Measurements from ENCODE around the gene RERE. TPM values are rescaled to one million over a fixed set of nuclear protein-coding genes. Genes with fewer than 3 reads are reported as not detected.
A peak's percentile ranks its signal among the peaks of the same experiment; 100 is the strongest.

RERE gene
- total and polyA plus RNA-seq, 2 experiments from 2014 or later: 39.8 to 62.8 TPM

DNA sequence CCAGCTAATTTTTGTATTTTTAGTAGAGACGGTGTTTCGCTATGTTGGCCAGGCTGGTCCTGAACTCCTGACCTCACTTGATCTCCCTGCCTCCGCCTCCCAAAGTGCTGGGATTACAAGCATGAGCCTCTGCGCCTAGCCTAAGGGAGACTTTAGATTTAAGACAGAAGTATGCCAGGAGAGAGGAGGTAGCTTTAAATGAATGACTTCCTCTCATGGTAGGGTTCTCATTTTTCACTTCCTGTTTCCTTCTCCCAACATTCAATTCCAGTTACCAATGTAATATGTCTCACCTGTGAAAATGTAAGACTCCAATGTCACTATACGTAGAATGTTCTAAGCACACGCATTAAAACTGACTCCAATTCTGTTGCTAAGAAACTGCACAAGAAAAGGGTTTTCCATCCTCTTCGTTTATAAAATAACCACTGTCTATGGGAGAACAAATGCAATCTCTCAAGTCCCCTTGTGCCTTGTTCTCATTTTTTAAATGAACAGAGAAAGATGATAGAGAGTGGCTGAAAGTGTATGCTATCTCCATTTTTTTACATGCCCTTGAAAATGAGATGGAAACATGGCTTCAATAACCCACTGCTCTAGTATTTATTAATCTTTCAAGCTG, 359.6 kb downstream of the RERE start:
- peaks cover 74% of the 10 kb centered on the region for H3K79me2 ChIP-seq
- H3K4me1 ChIP-seq (ENCODE audit: insufficient read depth): peaks cover 24% of the 10 kb centered on the region
- H4K20me1 ChIP-seq (ENCODE audit: insufficient read depth, poor library complexity, severe bottlenecking): no peaks in the 10 kb centered on the region
- no peak overlapping the region for H2AFZ ChIP-seq
- no peaks in the 10 kb centered on the region for H3K27me3 ChIP-seq
- WGBS (ENCODE audit: low lambda C conversion rate, missing lambda C conversion rate): 93% methylated on average over 7 of the region's 7 CpGs
- no peak overlapping the region for H3K4me2 ChIP-seq
- H3K9me3 ChIP-seq (ENCODE audit: low read depth): no peaks in the 10 kb centered on the region
- no peak overlapping the region for H3K27ac ChIP-seq
- DNase-seq (ENCODE audit: low spot score): no peak
- TF ChIP-seq EZH2 (IDR thresholded peaks at IDR 0.05; ENCODE audit: borderline replicate concordance) (no peak), EZH2phosphoT487 (IDR thresholded peaks at IDR 0.05; ENCODE audit: low read depth, severe bottlenecking, unreplicated experiment) (no peak)
- TF ChIP-seq, protein P1, sequence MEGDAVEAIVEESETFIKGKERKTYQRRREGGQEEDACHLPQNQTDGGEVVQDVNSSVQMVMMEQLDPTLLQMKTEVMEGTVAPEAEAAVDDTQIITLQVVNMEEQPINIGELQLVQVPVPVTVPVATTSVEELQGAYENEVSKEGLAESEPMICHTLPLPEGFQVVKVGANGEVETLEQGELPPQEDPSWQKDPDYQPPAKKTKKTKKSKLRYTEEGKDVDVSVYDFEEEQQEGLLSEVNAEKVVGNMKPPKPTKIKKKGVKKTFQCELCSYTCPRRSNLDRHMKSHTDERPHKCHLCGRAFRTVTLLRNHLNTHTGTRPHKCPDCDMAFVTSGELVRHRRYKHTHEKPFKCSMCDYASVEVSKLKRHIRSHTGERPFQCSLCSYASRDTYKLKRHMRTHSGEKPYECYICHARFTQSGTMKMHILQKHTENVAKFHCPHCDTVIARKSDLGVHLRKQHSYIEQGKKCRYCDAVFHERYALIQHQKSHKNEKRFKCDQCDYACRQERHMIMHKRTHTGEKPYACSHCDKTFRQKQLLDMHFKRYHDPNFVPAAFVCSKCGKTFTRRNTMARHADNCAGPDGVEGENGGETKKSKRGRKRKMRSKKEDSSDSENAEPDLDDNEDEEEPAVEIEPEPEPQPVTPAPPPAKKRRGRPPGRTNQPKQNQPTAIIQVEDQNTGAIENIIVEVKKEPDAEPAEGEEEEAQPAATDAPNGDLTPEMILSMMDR (IDR thresholded peaks at IDR 0.05; ENCODE audit: poor library complexity): no peak
- H3K4me3 ChIP-seq: no peak overlapping the region
- no peaks in the 10 kb centered on the region for H3K36me3 ChIP-seq (replicated peaks; ENCODE audit: insufficient read depth, low read depth)
- H3K9me2 ChIP-seq (replicated peaks; ENCODE audit: insufficient read depth): no peaks in the 10 kb centered on the region

DNA sequence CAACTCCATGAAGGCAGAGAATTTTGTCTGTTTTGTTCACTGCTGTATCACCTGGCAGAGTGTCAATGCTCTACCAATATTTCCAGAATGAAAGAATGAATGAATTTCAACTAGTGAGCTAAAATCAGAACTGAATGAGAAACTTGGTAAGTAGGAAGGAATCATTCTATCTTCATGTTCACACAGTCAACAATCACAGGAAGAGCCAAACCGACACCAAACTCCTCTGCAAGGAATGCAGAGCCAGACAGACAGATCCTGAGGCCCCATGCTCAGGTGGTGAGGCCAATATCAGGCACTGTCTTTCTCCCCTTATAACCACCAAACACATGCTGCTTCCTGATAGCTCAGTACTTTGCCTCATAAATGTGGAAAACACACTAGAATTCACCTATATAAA, 360.4 kb downstream of the RERE start:
- TF ChIP-seq, protein P1 (IDR thresholded peaks at IDR 0.05; ENCODE audit: poor library complexity): no peak
- TF ChIP-seq EZH2 (IDR thresholded peaks at IDR 0.05; ENCODE audit: borderline replicate concordance) (no peak), EZH2phosphoT487 (IDR thresholded peaks at IDR 0.05; ENCODE audit: low read depth, severe bottlenecking, unreplicated experiment) (no peak)
- H3K4me1 ChIP-seq (ENCODE audit: insufficient read depth): peaks cover 17% of the 10 kb centered on the region
- H3K9me3 ChIP-seq (ENCODE audit: low read depth): no peaks in the 10 kb centered on the region
- H3K9me2 ChIP-seq (replicated peaks; ENCODE audit: insufficient read depth): no peaks in the 10 kb centered on the region
- H3K79me2 ChIP-seq: peaks cover 83% of the 10 kb centered on the region
- DNase-seq (ENCODE audit: low spot score): no peak
- peak overlapping the region; percentile 62 for H3K27ac ChIP-seq
- no peak overlapping the region for H3K4me2 ChIP-seq
- no peaks in the 10 kb centered on the region for H4K20me1 ChIP-seq (ENCODE audit: insufficient read depth, poor library complexity, severe bottlenecking)
- H3K4me3 ChIP-seq: no peak overlapping the region
- no peaks in the 10 kb centered on the region for H3K27me3 ChIP-seq
- 60% methylated on average over 1 of the region's 1 CpG for WGBS (ENCODE audit: low lambda C conversion rate, missing lambda C conversion rate)
- H2AFZ ChIP-seq: no peak overlapping the region
- no peaks in the 10 kb centered on the region for H3K36me3 ChIP-seq (replicated peaks; ENCODE audit: insufficient read depth, low read depth)

DNA sequence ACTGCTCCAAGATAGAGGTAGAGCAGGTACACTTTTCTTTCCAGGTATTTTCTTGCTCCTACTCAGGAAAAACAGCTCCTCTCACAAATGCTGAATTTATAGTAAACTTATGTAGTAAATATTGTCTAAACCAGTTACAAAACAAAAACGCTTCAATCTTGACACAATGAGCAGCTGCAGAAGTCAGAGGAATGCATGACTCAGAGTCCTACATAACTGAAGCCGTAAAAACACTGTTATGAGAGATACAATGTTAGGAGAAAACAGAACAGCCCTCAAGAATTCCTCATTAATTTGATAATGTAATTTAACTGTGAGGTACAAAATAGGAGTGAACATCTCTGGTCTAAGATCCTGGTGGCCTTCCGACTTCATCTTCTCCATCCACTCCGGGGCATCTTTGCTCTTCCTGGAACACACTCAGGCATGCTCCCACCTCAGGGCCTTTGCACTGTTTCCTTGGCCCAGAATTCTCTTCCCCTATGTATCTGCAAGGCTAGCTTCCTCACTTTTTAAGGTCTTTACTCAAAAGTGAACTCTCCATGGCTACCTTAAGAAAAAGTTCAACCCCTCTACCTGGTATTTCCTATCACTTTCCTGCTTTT, 361.0 kb downstream of the RERE start:
- TF ChIP-seq, protein P1 (IDR thresholded peaks at IDR 0.05; ENCODE audit: poor library complexity): no peak
- TF ChIP-seq EZH2phosphoT487 (IDR thresholded peaks at IDR 0.05; ENCODE audit: low read depth, severe bottlenecking, unreplicated experiment): no peak
- no peak for TF ChIP-seq EZH2 (IDR thresholded peaks at IDR 0.05; ENCODE audit: borderline replicate concordance)
- Histone ChIP-seq H3K79me2 (peaks cover 84% of the 10 kb centered on the region), H3K27ac (peak overlapping the region; percentile 72), H3K9me2 (replicated peaks; ENCODE audit: insufficient read depth) (no peaks in the 10 kb centered on the region), H2AFZ (no peak overlapping the region), H3K4me3 (no peak overlapping the region), H3K27me3 (no peaks in the 10 kb centered on the region), H4K20me1 (ENCODE audit: insufficient read depth, poor library complexity, severe bottlenecking) (no peaks in the 10 kb centered on the region), H3K4me1 (ENCODE audit: insufficient read depth) (peaks cover 17% of the 10 kb centered on the region), H3K9me3 (ENCODE audit: low read depth) (no peaks in the 10 kb centered on the region), H3K4me2 (peak overlapping the region; percentile 1), H3K36me3 (replicated peaks; ENCODE audit: insufficient read depth, low read depth) (no peaks in the 10 kb centered on the region)
- DNase-seq (ENCODE audit: low spot score): peak; percentile 46
- 39% methylated on average over 4 of the region's 4 CpGs for WGBS (ENCODE audit: low lambda C conversion rate, missing lambda C conversion rate)

Data from hepatocyte (in vitro differentiated cells).